Glomerular endothelial cell (primary cell): Measurements from ENCODE around the gene HS2ST1. TPM values are rescaled to one million over a fixed set of nuclear protein-coding genes. Genes with fewer than 3 reads are reported as not detected.

Experiments
- DNase-seq: peaks from one replicate; pipeline ENCODE4 v3.0.0-alpha.2; 2011; ENCODE audit warnings: low read depth, low spot score; ENCODE audit errors: extremely low read depth
- total RNA-seq: library from RNA; depleted of rRNA; stranded (reverse); fragments of >200 nt; gene quantifications from 2 replicates; pipeline ENCODE4 v1.2.3, GENCODE V29; 2015

HS2ST1 gene
- total RNA-seq, 1 donor from 2014 or later: 17.6 TPM

DNA sequence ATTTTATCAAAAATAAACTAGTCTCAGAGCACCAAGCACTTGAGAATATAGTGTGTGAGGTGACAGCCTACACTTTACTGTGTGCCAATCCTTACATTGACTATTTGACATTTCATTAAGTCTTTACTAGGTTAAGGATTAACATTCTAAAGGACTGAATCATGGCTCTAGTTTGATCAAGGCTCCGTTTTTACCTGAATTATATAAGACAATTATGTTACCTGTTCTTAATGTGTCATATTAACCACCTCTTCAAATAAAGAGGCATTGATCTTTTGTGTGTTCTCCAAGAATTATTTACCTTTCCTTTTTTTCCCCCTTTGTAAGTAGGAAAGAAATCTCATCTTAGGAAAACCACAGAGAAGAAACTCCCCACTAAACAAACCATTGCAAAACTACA is 189.7 kb downstream of the HS2ST1 start:
- no peak for DNase-seq

DNA sequence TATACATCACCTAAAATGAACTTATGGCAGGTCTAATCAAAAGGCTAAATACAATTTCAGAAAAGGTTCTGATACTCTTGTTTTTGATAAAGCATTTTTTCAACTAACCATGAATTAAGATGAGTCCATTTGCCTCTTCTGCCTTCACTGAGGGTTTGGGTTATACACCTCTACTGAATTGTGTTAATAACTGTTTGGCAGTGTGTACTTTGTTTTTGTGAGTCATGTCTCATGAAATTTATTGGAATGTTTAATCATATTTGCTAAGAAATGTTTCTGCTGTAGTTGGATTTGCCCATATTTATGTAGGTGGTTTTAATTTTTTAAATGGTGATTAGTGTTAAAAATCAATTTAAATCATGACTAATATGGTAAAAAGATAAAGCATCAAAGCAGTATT is 190.5 kb downstream of the HS2ST1 start:
- DNase-seq: no peak

DNA sequence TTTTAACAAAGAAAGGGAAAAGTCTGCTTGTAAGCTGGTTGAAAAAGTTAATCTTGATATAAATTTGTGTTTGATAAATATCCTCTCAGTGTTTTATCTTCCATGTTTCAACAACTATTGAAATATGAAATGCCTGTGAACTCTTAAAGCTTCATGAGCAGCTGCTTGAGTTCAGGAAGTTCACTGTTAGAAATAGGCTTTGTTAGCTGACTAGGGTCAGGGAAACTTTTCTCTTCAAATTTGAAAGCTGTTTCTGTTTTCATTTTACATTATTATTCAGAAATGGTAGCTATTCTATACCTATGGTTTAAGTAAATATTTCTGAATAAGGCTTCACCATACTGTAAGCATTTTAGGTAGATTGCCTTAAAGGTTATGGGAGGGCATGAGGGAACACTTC is 191.7 kb downstream of the HS2ST1 start:
- DNase-seq: no peak

DNA sequence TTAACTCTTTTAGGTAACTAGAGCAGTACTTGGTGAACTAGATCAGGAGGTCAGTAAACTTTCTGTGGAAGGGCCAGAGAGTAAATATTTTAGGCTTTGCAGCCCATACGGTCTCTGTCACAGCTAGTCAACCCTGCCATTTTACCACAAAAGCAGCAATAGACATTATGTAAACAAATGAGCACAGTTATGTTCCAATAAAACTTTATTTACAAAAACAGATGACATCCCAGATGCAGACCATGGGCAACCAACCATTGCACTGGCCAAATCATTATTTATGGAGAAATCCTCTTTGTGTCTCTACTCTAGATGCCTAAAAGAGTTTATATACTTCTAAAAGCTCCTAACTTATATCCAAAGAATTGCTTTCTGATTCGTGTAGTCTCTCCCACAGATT is 192.4 kb downstream of the HS2ST1 start:
- no peak for DNase-seq

DNA sequence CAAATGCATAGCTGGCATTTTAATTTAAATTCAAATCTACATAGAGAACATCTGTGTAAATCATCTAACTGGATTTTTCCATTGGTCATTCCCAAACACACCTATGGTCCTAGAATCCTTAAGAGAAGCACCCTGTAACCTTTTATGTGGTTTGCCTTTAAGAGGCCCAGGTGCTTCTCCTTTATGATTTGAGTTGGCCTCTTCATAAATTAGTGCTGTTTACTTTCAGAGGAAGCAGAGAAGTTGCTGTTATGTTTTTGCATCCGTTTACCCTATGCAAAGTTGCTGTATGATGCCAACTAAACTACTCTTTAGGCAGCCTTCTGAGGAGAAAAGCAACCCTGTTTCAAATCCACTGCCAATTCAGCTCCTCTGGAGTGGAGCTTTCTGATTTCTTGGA is 193.8 kb downstream of the HS2ST1 start:
- DNase-seq: no peak

DNA sequence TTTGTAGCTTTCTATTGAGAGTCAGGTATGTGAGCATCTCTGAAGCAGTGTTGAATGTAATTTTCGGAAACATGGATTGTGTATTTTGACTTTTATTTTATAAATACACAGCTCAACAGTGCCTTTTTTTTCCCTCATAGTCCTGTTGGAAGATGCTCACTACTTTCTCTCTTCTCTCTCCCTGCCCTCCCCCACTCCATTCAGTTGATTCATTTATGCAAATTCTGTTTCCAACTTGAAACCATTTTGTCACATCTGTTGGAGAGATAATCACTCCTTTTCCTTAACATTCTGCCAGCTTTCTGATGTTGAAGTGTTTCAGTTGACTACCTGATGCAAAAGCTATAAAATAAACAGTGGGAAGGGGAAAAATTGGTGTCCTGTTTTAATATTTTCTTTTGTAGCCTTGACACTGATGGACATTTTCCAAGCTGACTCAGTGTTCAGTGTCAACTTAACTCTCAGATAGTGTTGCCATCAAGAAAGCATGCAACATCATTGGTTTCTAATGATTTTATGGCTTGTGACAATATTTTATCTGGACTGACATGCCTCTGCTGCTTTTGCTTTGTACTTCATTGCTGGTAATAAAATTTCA is 194.5 kb downstream of the HS2ST1 start:
- no peak for DNase-seq

DNA sequence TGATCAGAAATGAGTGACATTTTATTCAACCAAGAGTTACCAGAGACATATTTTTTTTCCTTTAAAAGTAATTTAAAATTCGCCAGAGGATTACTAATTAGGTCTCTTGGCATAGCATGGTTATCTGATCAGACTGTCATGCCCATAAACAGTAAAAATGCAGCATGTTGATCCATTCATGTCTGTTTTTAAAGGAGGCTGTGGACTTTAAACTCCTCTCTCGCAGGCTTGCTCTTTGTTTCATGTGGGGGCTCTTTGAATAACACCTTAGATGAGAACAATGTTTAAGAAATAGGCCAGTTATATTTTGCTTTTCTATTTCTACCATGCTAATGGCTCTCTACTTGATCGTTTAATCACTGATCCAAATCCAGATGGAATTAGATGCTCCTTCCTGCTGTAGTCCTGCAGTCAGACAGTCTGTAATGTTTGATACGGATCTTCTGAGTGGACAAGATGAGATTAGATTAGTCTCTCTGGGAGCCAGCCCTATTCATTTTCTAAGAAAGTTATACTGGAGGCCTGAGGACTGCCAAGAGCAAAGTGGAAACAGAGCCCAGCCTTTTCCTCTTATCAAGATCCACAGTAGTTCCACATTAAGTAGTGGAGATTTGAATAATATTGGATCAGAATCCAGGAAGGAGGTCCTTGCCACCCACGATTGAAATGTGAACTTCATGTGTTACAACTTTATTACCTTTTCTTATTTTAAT is 197.4 kb downstream of the HS2ST1 start:
- DNase-seq: no peak

DNA sequence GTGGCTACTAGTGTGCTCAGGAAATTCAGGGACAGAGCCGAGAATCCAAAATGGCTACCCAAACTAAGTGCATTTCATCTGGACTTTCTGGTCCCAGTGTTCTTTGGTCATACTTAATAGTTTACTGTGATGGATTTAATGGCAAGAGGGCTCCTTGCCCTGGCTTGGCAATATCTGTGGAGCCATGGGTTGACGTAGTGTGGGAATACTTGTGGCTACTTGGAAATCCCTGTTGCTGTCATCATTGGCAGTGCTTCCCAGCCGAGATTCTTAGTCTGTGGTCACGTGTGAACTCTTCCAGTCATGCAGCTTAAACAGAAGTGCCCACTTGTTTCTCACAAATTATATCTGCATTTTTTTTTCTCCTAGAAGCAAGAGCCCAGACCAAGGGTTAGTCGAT is 198.9 kb downstream of the HS2ST1 start:
- DNase-seq: no peak

DNA sequence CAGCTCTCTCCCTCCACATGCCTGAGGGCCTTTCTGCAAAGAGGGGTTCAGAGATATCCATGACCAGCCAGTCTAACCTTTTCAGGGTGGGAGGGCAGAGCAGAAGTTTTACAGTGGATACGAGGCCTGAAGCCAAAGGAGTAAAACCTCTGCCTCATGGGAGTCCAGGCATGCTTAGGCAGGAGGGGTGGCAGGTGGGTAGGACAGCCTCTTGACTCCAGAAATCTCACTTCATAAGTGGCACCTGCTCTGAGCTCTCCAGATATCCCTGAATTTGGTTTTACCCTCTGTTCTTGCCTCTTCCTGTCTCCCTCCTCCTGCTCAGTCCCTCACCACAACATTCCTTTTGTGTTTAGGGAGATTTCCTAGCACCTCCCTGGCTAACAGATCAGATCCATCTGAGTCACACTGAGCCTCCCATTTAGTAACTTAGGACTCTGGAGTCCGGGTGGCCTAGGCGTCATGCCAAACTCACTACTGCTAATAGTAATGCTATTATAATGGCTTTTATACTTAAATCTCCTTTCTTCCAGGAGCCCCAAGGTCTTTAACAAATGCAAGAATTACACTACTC is 201.0 kb downstream of the HS2ST1 start:
- no peak for DNase-seq

DNA sequence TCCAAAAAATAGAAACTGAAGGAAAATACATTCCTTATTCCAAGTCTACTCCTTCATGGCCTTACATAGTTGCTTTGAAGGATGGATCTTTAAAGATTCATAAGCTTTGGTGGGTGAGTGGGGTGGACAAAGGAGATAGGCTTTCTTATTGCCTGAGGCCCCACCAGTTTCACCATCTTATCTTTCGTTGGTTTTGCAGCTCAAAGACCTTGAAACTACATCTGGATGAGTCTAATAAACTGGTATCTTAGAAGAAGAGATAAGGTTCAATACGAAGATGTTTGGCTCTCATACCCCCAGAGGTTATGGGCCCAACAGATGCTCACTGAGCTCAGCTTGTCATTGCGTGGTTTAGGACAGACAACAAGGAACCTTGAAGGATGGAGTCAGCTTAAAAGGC is 201.5 kb downstream of the HS2ST1 start:
- DNase-seq: no peak

DNA sequence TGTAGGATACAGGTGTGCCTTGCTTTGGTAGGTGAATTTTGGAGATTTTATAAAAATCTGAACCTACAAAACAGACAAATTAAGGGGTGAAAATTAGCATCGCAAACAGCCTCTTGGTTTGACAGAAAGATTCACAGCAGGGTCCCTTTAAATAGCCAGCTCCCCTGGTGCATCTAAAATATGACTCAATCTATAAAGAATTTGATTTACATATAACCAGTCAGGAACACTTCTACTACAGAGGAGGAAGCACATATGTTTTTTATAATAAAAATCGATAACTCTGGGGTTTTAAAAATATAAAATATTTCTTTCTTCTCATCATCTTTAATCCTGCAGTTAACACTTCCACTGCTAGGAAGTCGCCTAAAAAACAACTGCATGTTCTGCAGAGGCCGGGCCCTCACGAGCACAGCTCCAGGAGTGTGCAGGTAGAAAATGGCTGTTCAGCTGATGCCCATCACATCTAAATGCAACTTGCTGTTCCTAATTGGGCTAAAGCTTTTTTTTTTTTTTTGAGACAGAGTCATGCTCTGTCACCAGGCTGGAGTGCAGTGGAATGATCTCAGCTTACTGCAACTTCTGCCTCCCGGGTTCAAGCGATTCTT is 203.4 kb downstream of the HS2ST1 start:
- no peak for DNase-seq

DNA sequence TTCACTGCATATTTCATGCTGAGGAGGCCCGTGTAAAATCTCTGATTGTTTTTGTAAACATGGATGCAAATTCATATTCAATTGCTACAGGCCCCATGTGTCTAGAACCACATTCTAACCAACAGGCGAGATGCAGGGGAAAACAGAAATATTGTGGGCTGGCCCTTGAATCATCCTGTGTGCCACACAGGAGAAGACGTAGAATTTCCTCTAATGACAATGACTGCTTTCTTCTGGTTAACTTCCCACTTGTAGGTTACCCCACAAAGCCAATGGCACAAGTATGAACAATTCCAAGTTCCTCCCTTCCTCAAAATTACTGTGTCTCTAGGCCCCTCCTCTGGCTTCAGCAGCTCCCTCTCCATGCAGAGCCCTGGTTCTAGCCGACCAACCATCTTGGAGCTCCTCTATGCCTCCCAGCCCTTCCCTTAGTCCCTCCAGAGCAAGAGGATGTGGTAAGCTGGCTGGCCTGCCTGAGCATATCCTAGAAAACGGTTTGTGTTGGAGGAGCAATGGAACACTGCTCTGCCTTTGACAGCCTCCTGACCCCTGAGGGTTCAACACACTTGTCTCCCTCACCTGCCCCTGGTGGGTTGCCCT is 205.2 kb downstream of the HS2ST1 start:
- DNase-seq: no peak

DNA sequence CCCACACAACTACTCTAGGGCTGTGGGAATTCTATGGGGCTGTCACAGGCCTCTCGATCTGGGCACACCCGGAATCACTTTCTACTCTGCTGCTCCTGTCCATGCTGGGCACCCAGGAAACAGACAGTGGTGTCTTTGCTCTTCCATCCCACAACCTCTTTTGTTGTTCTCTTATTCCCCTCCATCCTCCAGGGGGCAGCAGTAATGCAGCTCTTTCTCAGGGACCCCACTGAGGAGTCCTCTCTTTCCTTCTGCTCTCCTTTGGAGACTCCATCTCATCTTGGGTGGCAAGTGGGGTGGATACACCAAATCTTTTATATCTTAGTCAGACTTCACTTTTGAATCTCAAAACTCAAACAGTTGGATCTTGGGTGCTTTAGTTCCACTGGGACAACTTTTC is 206.3 kb downstream of the HS2ST1 start:
- no peak for DNase-seq

DNA sequence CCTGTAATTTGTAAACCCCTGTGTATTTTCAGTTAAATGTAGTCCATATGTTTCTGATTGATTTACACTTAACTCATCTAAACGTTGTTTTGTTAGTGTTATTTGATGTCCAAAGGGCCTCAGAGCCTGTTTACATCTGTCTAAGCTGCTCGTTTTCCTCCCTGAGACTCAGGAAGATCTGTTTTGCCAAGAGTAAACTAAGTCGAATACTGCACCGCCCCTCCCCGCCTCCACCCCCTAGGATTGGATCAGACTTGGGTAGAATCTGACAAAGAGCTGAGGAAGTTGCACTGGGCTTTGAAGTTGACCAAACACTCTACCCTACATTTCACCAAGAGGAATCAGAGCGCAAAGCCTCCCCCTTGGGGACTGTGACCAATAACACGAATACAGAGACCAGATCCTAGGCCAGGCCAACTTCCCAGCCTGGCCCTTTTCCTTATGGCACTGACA is 207.3 kb downstream of the HS2ST1 start:
- no peak for DNase-seq

DNA sequence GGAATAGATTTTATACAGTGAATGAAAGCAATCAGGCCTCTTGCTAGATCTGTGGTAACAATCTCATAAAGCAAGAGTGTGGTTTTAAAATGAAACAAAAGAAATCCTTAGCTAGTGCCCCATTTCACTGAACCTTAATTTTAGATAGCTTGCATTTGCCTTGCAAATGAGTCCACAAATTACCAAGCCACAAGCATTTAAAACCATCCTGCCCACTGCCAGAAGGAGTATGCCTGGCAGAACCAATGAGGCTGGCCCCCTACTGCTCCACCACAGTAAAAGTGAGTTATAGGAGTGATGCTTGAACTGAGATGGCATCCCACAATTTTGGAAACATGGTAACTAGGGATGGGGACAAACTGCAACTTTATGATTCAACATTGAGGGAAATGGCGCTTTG is 207.8 kb downstream of the HS2ST1 start:
- no peak for DNase-seq

DNA sequence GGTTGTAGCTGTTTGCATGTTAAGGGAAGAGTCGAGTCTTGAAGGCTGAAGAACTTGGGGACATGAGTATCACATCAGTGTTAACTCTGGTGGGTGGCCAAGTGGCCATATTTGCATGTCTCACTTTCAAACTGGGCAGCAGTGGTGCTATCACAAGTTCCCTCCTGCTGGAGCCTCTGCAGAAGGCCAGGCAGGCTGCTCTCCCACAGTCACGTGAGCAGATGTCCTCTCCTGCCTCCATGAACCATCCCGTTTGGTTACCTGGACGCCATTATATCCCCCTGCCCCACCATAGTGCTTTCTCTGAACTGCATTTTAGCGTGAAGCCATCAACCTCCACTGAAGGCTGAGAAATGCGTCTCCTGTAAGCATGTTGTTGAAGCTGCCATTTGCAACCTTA is 209.2 kb downstream of the HS2ST1 start:
- no peak for DNase-seq

DNA sequence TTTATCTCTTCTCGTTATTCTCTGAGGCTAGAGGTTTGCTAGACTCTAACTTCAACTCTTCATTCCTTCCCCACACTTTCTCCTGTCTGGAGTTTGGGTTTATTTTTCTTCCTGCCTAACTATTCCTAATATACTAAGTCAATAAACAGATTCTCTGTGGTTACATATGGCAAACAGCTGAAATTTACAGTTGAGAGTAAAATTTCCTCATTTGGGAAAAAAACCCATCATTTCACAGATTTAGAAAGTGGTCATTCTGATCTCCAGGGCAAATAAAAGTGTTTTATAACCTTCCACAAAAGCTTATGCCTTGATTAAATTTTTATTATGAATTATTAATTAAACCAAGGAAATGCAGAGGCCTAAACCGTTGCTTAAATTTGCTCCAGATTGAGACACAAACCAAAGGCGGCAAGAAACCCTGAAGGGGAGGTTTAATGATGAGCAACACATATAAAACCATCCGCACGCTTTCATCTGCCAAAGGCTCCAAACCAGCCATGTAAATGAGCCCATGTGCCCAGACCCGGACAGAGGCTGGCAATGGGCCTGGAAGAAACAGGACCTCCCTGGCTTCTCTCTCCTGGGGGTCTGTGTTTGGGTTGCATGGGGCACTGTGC is 212.6 kb downstream of the HS2ST1 start:
- no peak for DNase-seq

DNA sequence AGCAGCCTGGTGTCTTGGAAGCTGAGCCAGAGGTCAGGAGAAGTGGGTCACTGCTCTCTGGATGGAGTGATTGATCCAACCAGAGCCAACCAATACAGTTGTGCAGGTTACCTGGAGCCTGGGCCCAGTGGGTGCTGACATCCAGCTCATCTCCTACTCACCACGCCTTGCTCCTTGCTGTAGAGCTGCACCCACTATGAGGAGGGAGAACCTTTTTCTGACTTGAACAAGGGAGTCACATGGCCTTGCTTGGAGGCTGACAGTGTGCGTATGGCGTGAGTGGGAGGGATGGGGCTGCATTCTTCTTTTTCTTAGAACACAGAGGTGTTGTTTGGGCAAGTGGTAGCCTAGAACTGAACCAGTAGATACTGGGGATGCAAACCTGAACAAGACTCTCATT is 213.1 kb downstream of the HS2ST1 start:
- DNase-seq: no peak

DNA sequence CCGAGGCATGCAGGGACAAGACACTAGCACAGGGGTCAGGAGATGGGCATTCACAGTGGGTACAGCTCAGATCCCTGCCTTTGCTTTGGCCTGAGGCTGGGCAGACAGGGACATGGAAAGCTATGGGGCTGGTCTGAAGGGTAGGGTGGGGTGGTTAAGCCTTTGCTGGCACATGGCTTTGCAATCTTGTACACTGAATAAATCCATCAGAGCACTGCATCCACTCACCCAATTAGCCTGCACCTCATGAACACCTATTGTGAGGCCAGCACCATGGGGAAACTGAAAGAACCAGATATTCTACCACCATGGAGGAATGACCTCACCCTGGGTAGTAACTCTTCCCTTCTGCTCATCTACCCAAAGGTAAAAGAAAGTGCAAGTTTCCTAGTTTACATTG is 214.6 kb downstream of the HS2ST1 start:
- DNase-seq: no peak

DNA sequence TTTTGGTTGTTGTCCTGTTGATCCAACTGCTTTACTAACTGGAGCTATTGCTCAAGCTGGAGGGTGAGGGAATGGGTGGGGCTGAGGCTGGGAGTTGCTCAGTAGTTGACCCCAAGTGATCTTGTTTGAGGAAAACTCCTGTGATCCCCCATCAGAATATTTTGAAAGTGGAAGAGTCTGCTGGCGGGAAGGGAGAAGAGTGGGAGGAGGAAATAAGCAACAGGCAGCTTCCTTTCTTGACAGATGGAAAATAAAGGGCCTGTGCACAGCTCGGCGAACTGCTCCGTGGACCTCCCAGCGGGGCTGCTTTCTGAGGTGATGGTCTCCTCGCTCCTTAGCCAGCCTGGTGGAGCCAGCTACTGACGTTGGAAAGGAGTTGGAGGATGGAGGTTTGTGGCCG is 215.2 kb downstream of the HS2ST1 start:
- DNase-seq: no peak

DNA sequence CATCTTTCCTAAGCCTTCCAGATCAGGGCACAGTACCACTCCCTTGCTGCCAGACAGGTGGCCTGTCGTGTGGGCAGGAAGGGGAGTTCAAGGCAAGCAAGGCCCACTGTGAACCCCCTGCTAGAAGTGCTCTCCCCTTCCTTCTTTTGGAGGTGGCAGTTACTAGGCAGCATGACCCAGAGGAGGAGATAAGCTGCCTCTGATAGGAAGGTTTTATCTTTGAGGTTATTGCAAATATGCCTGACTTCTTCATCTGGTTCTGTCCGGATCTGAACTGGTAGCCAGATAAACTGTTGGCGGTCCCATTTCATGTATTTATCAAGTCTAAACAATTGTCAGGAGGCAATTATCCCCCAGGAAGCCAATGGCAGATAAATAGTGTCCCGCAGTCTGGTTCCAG is 216.0 kb downstream of the HS2ST1 start:
- DNase-seq: no peak
